HG02840 (cell line): Measurements from ENCODE around the gene FOSB.
"Not testable (repeated sequence)": the region's sequence is repeated elsewhere in the genome, so short reads cannot be mapped to it uniquely, and the experiment has no call there.

ENCODE experiments used
- ATAC-seq: cut with Tn5 transposase; IDR thresholded peaks from one replicate; pipeline ENCODE4 v1.9.1; 2021; ENCODE audit warnings: mild to moderate bottlenecking, moderate library complexity, moderate number of reproducible peaks; ENCODE audit not compliant: unreplicated experiment, low FRiP score

Gene FOSB

DNA sequence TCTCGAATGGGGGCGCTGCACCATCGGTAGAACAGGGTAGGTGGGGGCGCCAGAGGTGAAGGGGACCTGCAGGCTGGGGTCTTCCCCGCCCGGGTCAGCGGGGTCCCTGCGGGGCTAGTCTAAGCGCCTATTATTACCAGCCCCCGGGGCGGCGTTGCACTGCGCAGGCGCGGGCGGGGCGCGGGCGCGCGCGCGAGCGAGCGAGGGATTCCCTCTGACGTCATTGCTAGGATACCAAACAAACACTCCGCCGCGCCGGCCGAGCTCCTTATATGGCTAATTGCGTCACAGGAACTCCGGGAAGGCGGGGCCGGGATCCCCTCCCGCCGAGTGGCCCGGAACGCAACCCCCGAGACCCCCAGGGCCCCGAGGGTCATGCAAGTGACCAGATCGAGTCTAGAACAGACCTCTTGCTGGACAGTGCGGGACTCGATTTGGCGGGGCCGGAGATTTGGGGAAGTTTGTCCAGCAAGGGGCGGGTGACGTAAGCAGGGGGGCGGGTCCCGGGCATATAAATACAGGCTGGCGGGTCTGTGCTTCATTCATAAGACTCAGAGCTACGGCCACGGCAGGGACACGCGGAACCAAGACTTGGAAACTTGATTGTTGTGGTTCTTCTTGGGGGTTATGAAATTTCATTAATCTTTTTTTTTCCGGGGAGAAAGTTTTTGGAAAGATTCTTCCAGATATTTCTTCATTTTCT, at the start of gene FOSB:
TSS of gene FOSB (plus strand) at position 541 of the 703 bp plus-strand sequence. CDS start 591 bp downstream, outside the sequence.
- ATAC-seq: peak; percentile 55

GRCh38 chr19:45418802-45419201, 49.0 kb upstream of the FOSB start:
- no peak for ATAC-seq

DNA sequence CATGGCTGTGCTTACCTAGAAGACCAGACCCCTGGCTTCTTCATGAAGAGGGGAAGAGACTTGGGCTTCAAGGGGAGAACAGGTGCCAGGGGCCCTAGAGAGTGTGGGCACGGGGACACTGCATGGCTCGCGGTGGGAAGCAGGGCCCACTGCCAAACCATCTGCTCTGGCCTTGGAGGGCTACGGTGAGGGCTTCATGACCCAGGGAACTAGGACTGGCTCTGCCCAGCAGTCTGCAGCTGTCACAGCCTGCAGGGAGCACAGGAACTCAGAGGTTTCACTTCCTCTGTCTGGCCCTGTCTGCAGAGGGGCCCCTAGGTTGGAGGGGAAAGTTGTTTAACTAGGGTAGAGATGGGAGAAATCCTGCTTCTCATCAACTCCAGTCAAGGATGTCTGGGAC, 48.4 kb upstream of the FOSB start:
- peak; percentile 41 for ATAC-seq

GRCh38 chr19:45419895-45420294, 47.9 kb upstream of the FOSB start:
- ATAC-seq: no peak

DNA sequence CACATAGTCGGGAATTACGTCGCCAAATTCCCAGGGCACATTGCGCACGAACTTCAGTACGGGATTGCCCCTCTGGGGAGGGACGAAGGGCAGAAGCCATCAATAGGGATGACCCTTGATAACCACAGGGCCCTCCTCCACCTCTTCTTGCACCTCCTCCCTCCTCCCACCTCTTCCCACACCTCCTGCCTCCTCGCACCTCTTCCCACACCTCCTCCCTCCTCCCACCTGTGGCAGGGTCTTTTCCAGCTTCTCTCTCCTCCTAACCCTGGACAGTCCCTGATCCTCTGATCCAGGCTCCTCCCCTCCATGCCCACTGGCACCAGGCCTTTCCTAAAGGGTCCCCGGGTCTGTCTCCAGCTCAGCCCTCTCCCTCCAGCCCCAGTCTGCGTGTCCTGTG, 47.4 kb upstream of the FOSB start:
- no peak for ATAC-seq

DNA sequence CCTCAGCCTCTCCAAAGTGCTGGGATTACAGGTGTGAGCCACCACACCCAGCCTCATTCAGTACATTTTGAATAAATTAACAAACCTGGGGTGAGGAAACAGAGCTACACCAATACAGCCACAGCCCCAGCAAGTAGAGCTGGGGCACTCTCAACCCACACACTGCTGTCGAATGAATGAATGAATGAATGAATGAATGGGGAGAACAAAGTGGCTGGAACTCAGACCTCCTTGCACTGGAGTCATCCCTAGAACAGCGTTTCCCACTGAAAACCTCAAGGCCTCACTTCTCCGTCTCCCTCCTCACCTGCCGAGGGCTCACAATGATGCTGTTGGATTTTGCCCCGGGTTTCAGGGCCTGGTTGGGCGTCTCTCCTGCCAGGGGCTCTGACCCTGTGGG, 46.9 kb upstream of the FOSB start:
- no peak for ATAC-seq

GRCh38 chr19:45421947-45422498, 45.8 kb upstream of the FOSB start:
- no peak for ATAC-seq

DNA sequence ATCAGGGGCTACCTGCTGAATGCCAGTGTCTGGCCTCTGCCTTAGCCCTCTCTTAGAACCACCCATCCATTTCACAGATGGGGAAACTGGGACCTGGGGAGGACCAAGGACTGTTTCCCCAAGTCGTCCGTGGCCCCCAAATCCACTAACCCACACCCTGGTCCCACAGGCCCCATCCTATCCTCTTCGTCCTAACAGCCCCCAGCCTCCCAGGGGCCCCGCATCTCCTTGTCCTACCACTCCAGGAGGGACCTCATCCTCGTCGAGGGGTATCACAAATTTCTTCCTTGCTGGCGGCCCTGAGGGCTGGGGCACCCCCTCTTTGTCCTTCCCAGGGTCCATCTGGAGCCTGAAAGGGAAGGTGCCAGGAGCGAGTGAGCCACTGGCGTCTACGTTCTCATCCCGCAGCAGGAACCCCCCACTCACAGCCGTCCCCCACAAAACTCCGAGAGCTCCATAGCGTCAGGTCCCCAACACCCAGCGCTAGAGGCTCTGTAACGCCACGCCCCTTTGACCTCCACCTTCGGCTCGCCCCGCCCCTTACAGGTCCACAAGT, 44.7 kb upstream of the FOSB start:
- ATAC-seq: no peak

- peak; percentile 55 for ATAC-seq
These were observed 44.1 kb upstream of the FOSB start, which contains the start of gene ERCC1 for GRCh38 chr19:45423589-45424190. TSS of gene ERCC1 (minus strand) at chr19:45423917. CDS start at chr19:45423374, 543 bp downstream.

DNA sequence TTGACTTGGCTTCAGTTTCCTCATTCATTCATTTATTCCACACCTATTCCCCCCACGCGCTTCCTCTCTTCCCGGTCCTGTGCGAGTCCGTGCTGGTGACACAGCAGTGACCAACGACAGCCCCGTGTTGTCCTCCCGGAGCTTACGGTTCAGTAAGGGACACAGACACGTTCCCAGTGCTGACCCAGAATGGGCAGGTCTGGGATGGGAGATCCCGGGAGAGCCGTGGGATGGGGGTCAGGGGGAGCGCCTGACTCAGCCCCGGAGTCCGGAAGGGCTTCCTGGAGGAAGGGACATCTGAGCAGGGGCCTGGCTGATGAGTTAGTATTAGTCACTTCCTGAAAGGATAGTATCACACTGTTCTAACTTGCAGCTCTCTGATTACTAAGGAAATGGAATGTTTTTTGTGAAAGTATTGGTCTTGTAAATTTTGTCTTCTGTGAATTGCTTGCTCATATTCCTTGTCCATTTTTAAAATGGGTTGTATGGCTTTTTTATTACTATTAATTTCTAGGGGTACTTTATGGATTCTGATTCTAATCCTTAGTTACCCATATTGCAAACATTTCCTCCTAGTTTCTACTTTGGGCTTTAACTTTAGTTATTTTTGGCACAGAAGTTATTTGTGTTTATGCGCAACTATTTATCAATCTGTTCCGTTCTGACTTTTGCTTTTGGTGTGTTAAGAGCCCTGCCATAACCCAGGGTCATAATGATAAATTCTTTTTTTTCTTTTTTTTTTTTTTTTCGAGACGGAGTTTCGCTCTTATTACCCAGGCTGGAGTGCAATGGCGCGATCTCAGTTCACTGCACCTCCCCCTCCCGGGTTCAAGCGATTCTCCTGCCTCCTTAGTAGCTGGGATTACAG, 43.4 kb upstream of the FOSB start:
- ATAC-seq: peak; percentile 11

- no peak for ATAC-seq
These were observed 39.2 kb upstream of the FOSB start for GRCh38 chr19:45428384-45429231.

DNA sequence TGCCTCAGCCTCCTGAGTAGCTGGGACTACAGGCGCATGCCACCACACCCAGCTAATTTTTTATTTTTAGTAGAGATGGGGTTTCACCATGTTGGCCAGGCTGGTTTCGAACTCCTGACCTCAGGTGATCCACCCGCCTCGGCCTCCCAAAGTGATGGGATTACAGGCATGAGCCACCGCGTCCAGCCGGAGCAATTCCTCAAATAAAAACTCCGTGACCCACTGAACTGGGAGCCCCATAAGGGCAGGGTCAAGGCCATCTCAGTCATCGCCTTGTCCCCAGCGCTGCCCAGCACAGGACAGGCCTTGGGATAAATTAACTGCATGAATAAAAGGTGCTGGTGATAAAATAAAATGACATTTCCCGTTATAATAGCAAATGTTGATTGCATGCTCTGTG, 37.9 kb upstream of the FOSB start:
- ATAC-seq: not testable (repeated sequence)

DNA sequence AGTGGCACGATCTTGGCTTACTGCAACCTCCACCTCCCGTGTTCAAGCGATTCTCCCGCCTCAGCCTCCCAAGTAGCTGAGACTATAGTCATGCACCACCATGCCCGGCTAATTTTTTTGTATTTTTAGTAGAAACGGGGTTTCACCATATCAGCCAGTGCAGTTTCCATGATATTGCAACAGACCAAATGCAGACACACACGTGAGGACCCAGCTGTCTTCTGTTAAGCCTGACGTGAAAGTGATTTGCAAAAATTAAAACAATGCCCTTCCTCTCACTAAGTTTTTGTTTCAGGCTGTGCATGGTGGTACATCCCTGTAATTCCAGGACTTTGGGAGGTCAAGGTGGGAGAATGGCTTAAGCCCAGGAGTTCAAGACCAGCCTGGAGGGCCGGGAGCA, 36.8 kb upstream of the FOSB start:
- not testable (repeated sequence) for ATAC-seq

GRCh38 chr19:45432543-45432942, 35.3 kb upstream of the FOSB start:
- not testable (repeated sequence) for ATAC-seq

GRCh38 chr19:45437328-45437727, 30.5 kb upstream of the FOSB start:
- ATAC-seq: no peak

DNA sequence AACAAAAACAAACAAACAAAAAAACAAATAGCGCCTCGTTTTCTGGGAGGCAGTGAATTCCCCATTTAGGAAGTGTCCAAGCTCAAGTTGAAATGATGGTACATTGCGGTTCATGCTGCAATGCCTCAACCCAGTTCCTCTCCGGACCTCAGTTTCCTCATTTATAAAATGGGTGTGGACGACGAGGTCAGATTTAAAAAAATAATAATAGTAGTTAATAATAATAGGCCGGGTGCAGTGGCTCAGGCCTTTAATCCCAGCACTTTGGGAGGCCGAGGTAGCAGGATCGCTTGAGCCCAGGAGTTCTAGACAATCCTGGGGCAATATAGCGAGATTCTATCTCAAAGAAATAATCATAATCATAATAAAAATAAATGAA, 28.6 kb upstream of the FOSB start:
- no peak for ATAC-seq

GRCh38 chr19:45439569-45440258, 28.1 kb upstream of the FOSB start:
- peak; percentile 62 for ATAC-seq

DNA sequence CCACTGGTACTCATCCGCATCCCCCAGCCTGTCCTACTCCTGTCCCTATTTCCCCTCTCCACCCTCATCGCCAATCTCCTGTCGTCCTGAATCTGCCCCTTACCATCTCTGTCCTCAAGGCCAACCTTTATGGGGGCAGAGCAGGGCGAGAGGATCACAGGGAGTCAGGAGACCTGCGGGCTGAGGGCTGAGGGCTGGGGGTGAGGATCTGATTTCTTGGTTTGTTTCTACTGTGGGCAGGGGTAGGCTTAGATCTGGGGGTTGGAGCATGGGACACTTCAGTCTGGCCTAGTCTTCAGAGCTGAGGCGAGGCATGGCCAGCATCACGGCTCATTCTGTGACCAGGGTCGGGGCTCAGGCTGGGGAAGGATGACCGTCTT, 27.5 kb upstream of the FOSB start:
- no peak for ATAC-seq
